ENCODE measurements around the gene LPXN.

DNA sequence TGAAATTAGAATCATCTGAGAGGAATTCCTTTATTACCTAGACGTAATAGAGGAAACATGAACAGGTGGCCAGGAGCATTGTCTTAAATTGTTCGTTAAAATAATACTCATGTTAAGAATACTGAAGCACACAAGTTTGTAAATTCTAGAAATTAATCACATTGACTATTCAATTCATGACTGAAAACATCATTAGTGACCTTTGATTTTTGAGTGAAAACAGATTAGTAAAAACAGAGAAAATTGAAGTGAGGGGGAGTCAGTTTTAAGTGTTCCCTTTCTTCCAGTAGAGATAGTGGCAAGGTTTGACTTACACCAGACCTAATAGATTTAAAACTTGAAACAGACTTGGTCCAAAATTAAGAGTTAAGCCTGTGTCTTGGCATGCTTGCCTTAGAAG lies 4.7 kb upstream of the LPXN start:
- TF ChIP-seq, protein P1, sequence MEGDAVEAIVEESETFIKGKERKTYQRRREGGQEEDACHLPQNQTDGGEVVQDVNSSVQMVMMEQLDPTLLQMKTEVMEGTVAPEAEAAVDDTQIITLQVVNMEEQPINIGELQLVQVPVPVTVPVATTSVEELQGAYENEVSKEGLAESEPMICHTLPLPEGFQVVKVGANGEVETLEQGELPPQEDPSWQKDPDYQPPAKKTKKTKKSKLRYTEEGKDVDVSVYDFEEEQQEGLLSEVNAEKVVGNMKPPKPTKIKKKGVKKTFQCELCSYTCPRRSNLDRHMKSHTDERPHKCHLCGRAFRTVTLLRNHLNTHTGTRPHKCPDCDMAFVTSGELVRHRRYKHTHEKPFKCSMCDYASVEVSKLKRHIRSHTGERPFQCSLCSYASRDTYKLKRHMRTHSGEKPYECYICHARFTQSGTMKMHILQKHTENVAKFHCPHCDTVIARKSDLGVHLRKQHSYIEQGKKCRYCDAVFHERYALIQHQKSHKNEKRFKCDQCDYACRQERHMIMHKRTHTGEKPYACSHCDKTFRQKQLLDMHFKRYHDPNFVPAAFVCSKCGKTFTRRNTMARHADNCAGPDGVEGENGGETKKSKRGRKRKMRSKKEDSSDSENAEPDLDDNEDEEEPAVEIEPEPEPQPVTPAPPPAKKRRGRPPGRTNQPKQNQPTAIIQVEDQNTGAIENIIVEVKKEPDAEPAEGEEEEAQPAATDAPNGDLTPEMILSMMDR (IDR thresholded peaks at IDR 0.05), result no peak
- TF ChIP-seq POLR2A (IDR thresholded peaks at IDR 0.05), result no peak
- no peak for TF ChIP-seq EP300 (IDR thresholded peaks at IDR 0.05)

Measured in gastroesophageal sphincter (tissue), 3 donors.